Hair follicle dermal papilla cell (primary cell): ENCODE data around the gene PRKAA2. TPM values are rescaled to one million over a fixed set of nuclear protein-coding genes. Genes with fewer than 3 reads are reported as not detected.

Experiments
- small RNA-seq: library from RNA; depleted of rRNA; stranded (forward); fragments of <200 nt; gene quantifications from one replicate; pipeline ENCODE3, GENCODE V24; 2012
- total RNA-seq: library from RNA; depleted of rRNA; stranded (reverse); fragments of >200 nt; gene quantifications from 2 replicates; pipeline ENCODE4 v1.2.3, GENCODE V29; 2012

The PRKAA2 gene
- 2.2 and 2.6 TPM in 2 replicates for total RNA-seq

GRCh38 chr1:56644919-56645676 lies at the start of gene PRKAA2:
PRKAA2 (plus strand) TSS chr1:56645314; CDS start chr1:56645388, 74 bp downstream.

Small RNA genes within 50 kb of the gene (small RNA-seq; reads per million reads assigned to genes)
- not detected for gene AC099789.1

Other genes starting within 250 kb of the PRKAA2 start
- gene PLPP3, start 65.8 kb upstream of the PRKAA2 start, total RNA-seq = 840 and 851 TPM in 2 replicates
- under 0.01 TPM in 1 of 2 replicates, not detected in the other for gene FYB2, start 174.1 kb downstream of the PRKAA2 start, total RNA-seq
- not detected in 2 replicates for gene C8A, start 209.5 kb downstream of the PRKAA2 start, total RNA-seq